ENCODE results near the gene CBR3. TPM values are rescaled to one million over a fixed set of nuclear protein-coding genes. Genes with fewer than 3 reads are reported as not detected.
A peak's percentile ranks its signal among the peaks of the same experiment; 100 is the strongest.

CBR3 gene
- total and polyA plus RNA-seq, 9 of the 15 experiments (the other 6 are each of a cell fraction or from before 2014, with no cell fraction given), result not detected

GRCh38 chr21:36149788-36150711, 15.2 kb downstream of the CBR3 start (continued):
- TF ChIP-seq BRF2 (IDR thresholded peaks at IDR 0.05; ENCODE audit: borderline replicate concordance, insufficient read depth, insufficient read length) (no peak), RBFOX2 (IDR thresholded peaks at IDR 0.05; ENCODE audit: low read depth, low read length) (no peak), NUFIP1 (IDR thresholded peaks at IDR 0.05; ENCODE audit: partially characterized antibody) (no peak), ZNF512 (tag; IDR thresholded peaks at IDR 0.05) (no peak), CBX3 (IDR thresholded peaks at IDR 0.05; ENCODE audit: borderline replicate concordance in 1 of 2, low read length in 2 of 2) (peak in 1 of 2 experiments; percentile 16; a peak in 1 of 3 replicates), PBX2 (CRISPR knock-in tag; IDR thresholded peaks at IDR 0.05; ENCODE audit: low read depth) (no peak), PBX2 (tag; conservative IDR thresholded peaks at IDR 0.05; ENCODE audit: low read depth) (peak; percentile 78), KAT7 (CRISPR knock-in tag; IDR thresholded peaks at IDR 0.05; ENCODE audit: borderline replicate concordance) (no peak), CAMTA2 (CRISPR knock-in tag; conservative IDR thresholded peaks at IDR 0.05) (no peak), ILF3 (IDR thresholded peaks at IDR 0.05; ENCODE audit: borderline replicate concordance) (no peak), ZNF133 (CRISPR knock-in tag; IDR thresholded peaks at IDR 0.05) (no peak), ZNF583 (CRISPR knock-in tag; IDR thresholded peaks at IDR 0.05) (no peak), EZH2 (IDR thresholded peaks at IDR 0.05; ENCODE audit: borderline replicate concordance, low read depth, low read length) (no peak), SIRT6 (IDR thresholded peaks at IDR 0.05; ENCODE audit: low read depth, low read length) (no peak), ZBED1 (IDR thresholded peaks at IDR 0.05) (no peak), TFAP4 (CRISPR knock-in tag; IDR thresholded peaks at IDR 0.05; ENCODE audit: borderline replicate concordance) (no peak)
- TF ChIP-seq, protein P1, sequence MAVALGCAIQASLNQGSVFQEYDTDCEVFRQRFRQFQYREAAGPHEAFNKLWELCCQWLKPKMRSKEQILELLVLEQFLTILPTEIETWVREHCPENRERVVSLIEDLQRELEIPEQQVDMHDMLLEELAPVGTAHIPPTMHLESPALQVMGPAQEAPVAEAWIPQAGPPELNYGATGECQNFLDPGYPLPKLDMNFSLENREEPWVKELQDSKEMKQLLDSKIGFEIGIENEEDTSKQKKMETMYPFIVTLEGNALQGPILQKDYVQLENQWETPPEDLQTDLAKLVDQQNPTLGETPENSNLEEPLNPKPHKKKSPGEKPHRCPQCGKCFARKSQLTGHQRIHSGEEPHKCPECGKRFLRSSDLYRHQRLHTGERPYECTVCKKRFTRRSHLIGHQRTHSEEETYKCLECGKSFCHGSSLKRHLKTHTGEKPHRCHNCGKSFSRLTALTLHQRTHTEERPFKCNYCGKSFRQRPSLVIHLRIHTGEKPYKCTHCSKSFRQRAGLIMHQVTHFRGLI (CRISPR knock-in tag; IDR thresholded peaks at IDR 0.05), result no peak
- TF ChIP-seq, protein P2, sequence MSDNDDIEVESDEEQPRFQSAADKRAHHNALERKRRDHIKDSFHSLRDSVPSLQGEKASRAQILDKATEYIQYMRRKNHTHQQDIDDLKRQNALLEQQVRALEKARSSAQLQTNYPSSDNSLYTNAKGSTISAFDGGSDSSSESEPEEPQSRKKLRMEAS (CRISPR knock-in tag; IDR thresholded peaks at IDR 0.05), result 0 out of 2 replicates have a peak, but pooled peaks have one; percentile 39

All from K562 (cell line).